Activated B cell treated with CpG ODN at 0.5 μM for 24 hours (primary cell): Measurements from ENCODE around the gene SEMA6B. TPM values are rescaled to one million over a fixed set of nuclear protein-coding genes. Genes with fewer than 3 reads are reported as not detected.

Experiments used
- ATAC-seq: fragments of 200-7000 bp; cut with Tn5 transposase; one replicate; pipeline ENCODE4 v1.10.0; 2021; ENCODE audit warnings: low read depth, mild to moderate bottlenecking, moderate library complexity
- CTCF ChIA-PET: fragments of 350-600 bp; sonication (Branson Sonifier 250); formaldehyde crosslinking; loops from one replicate; lab custom pipeline; 2021; ENCODE audit warnings: antibody characterized with exemption; lab: Charles Lee
- POLR2A ChIA-PET: fragments of 350-600 bp; sonication (Branson Sonifier 250); formaldehyde crosslinking; loops from one replicate; lab custom pipeline; 2021; ENCODE audit warnings: antibody characterized with exemption; lab: Charles Lee
- DNase-seq: peaks from one replicate; pipeline ENCODE4 v3.0.0; 2022
- H3K27ac Mint-ChIP-seq: one replicate; pipeline ENCODE4 v1.8.0; 2020; ENCODE audit warnings: mixed read lengths
- H3K27me3 Mint-ChIP-seq: one replicate; pipeline ENCODE4 v1.8.0; 2021; ENCODE audit warnings: mixed read lengths
- H3K36me3 Mint-ChIP-seq: one replicate; pipeline ENCODE4 v1.8.0; 2021; ENCODE audit warnings: low read depth, mixed read lengths
- H3K4me1 Mint-ChIP-seq: one replicate; pipeline ENCODE4 v1.8.0; 2021; ENCODE audit warnings: mixed read lengths
- H3K4me3 Mint-ChIP-seq: one replicate; pipeline ENCODE4 v1.8.0; 2020; ENCODE audit warnings: mild to moderate bottlenecking, mixed read lengths
- H3K9me3 Mint-ChIP-seq: one replicate; pipeline ENCODE4 v1.8.0; 2020; ENCODE audit warnings: mixed read lengths
- CTCF ChIP-seq: fragments of 200-600 bp; IDR thresholded peaks from one replicate; pipeline ENCODE4 v1.8.0; 2022; ENCODE audit warnings: antibody characterized with exemption, mild to moderate bottlenecking
- intact Hi-C: fragments of 100-400 bp; cut with micrococcal nuclease; formaldehyde crosslinking; loops from one replicate; pipeline ENCODE4 v1.15.1; 2024
- total RNA-seq: library from RNA; stranded (reverse); gene quantifications from 2 replicates; pipeline ENCODE4 v1.2.3, GENCODE V29; 2022

Gene SEMA6B
- total RNA-seq, 1 donor from 2014 or later, result 0.11 TPM

- DNase-seq, result no peak
- no peak for TF ChIP-seq CTCF
- H3K27ac Mint-ChIP-seq, result no peak overlapping the region
- ChIA-PET CTCF (no interaction called here), POLR2A (interaction anchor here (0.7 kb wide), 1 partner anchor 1221 kb away, joined by 4 read pairs; no protein-coding TSS in a partner anchor)
- H3K27me3 Mint-ChIP-seq, result no peaks in the 10 kb centered on the region
- no peaks in the 10 kb centered on the region for H3K4me1 Mint-ChIP-seq
- no peak overlapping the region for H3K4me3 Mint-ChIP-seq
- intact Hi-C loops, result no loop called here
- H3K36me3 Mint-ChIP-seq, result peaks cover 46% of the 10 kb centered on the region
- no peaks in the 10 kb centered on the region for H3K9me3 Mint-ChIP-seq
- no peak for ATAC-seq
These were observed 59.6 kb downstream of the SEMA6B start for GRCh38 chr19:4499855-4500254.

GRCh38 chr19:4499318-4499717 lies 60.2 kb downstream of the SEMA6B start:
- Mint-ChIP-seq H3K27ac (no peak overlapping the region), H3K4me1 (no peaks in the 10 kb centered on the region), H3K4me3 (no peak overlapping the region), H3K36me3 (peaks cover 49% of the 10 kb centered on the region), H3K9me3 (no peaks in the 10 kb centered on the region), H3K27me3 (no peaks in the 10 kb centered on the region)
- POLR2A ChIA-PET, result interaction anchor here (0.7 kb wide), 1 partner anchor 26 kb away, joined by 5 read pairs; no protein-coding TSS in a partner anchor
- ATAC-seq (no peak), DNase-seq (no peak)
- CTCF ChIA-PET, result no interaction called here
- intact Hi-C loops, result no loop called here
- no peak for TF ChIP-seq CTCF

DNA sequence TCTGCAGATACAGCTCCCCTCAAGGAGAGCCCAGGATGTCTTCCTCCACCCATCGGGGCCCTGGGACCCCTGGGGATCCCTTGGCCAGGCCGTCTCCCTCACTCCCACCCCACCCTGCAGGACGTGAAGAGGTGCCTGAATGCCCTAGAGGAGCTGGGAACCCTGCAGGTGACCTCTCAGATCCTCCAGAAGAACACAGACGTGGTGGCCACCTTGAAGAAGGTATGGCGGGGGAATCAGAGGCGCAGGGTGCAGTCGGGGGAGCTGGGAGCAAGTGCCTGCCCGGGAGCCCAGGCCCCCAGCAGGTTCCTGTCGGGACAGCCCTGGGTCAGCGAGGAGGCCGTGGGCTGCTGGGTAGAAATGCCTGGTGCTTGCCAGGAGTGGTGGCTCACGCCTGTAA lies 60.8 kb downstream of the SEMA6B start:
- peaks cover 52% of the 10 kb centered on the region for H3K36me3 Mint-ChIP-seq
- CTCF ChIA-PET, result no interaction called here

DNA sequence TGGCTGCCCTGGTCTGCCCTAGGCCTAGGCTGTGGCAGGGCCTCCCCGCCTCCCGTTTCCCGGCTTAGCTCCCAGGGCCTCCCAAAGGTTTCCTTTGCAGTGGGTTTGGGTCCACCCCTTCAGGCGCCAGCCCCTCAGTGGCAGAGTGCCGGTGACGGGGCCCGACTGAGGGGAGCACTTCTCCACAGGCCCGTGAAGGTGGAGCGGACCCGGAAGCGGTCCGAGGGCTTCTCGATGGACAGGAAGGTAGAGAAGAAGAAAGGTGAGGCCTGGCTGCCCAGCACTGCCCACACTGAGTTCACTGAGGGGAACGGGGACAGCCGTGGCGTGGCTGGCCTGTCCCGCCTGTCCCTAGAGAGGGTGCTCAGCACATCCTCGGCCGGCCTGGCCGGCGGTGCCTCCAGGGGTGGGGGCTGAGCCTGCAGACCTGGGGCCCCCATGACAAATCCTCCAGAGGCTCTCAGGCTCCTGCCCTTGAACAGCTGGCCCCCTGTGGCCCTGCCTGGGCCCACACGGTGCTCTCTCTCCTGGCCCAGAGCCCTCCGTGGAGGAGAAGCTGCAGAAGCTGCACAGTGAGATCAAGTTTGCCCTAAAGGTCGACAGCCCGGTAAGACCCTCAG lies 61.6 kb downstream of the SEMA6B start:
- ChIA-PET CTCF (no interaction called here), POLR2A (no interaction called here)
- ATAC-seq, result no peak
- Mint-ChIP-seq H3K27me3 (no peaks in the 10 kb centered on the region), H3K9me3 (no peaks in the 10 kb centered on the region), H3K4me3 (no peak overlapping the region), H3K36me3 (peaks cover 52% of the 10 kb centered on the region), H3K4me1 (no peaks in the 10 kb centered on the region), H3K27ac (no peak overlapping the region)
- no peak for DNase-seq
- TF ChIP-seq CTCF, result no peak
- intact Hi-C loops, result no loop called here

More for the DNA sequence above, 60.8 kb downstream of the SEMA6B start:
- TF ChIP-seq CTCF, result no peak
- no peak overlapping the region for H3K27ac Mint-ChIP-seq
- POLR2A ChIA-PET, result no interaction called here
- DNase-seq (no peak), ATAC-seq (no peak)
- intact Hi-C loops, result no loop called here
- no peaks in the 10 kb centered on the region for H3K9me3 Mint-ChIP-seq
- H3K27me3 Mint-ChIP-seq, result no peaks in the 10 kb centered on the region
- no peaks in the 10 kb centered on the region for H3K4me1 Mint-ChIP-seq
- no peak overlapping the region for H3K4me3 Mint-ChIP-seq

GRCh38 chr19:4496304-4496703 lies 63.2 kb downstream of the SEMA6B start:
- intact Hi-C loops, result no loop called here

More at GRCh38 chr19:4496304-4496703, 63.2 kb downstream of the SEMA6B start:
- Mint-ChIP-seq H3K4me3 (no peak overlapping the region), H3K36me3 (peaks cover 44% of the 10 kb centered on the region), H3K27ac (no peak overlapping the region), H3K4me1 (no peaks in the 10 kb centered on the region), H3K27me3 (no peaks in the 10 kb centered on the region), H3K9me3 (no peaks in the 10 kb centered on the region)
- ChIA-PET CTCF (no interaction called here), POLR2A (no interaction called here)
- ATAC-seq (no peak), DNase-seq (no peak)
- no peak for TF ChIP-seq CTCF
